ENCODE results near the gene TPI1. TPM values are rescaled to one million over a fixed set of nuclear protein-coding genes. Genes with fewer than 3 reads are reported as not detected.

The TPI1 gene
- total RNA-seq, 4 donors from 2014 or later: 363 to 700 (median 468) TPM

GRCh38 chr12:6832125-6832524 is 35.2 kb upstream of the TPI1 start:
- no peak for DNase-seq
- no peaks in the 10 kb centered on the region for H3K36me3 ChIP-seq
- H3K4me3 ChIP-seq (replicated peaks in 1 of 3): no peak overlapping the region
- TF ChIP-seq, protein P1, sequence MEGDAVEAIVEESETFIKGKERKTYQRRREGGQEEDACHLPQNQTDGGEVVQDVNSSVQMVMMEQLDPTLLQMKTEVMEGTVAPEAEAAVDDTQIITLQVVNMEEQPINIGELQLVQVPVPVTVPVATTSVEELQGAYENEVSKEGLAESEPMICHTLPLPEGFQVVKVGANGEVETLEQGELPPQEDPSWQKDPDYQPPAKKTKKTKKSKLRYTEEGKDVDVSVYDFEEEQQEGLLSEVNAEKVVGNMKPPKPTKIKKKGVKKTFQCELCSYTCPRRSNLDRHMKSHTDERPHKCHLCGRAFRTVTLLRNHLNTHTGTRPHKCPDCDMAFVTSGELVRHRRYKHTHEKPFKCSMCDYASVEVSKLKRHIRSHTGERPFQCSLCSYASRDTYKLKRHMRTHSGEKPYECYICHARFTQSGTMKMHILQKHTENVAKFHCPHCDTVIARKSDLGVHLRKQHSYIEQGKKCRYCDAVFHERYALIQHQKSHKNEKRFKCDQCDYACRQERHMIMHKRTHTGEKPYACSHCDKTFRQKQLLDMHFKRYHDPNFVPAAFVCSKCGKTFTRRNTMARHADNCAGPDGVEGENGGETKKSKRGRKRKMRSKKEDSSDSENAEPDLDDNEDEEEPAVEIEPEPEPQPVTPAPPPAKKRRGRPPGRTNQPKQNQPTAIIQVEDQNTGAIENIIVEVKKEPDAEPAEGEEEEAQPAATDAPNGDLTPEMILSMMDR (IDR thresholded peaks at IDR 0.05): no peak
- TF ChIP-seq POLR2A (IDR thresholded peaks at IDR 0.05): no peak
- no peaks in the 10 kb centered on the region for H3K27me3 ChIP-seq
- H3K27ac ChIP-seq: no peak overlapping the region
- H3K4me1 ChIP-seq: peaks cover 7 to 14% of the 10 kb centered on the region in 2 donors
- 93 to 98% methylated on average over 4 of the region's 4 CpGs for WGBS, 2 donors
- H3K9me3 ChIP-seq: no peaks in the 10 kb centered on the region
- intact Hi-C loops (cut with DNase I): loop anchor here (10.0 kb wide), 1 partner anchor 207 kb away; no protein-coding TSS in a partner anchor

DNA sequence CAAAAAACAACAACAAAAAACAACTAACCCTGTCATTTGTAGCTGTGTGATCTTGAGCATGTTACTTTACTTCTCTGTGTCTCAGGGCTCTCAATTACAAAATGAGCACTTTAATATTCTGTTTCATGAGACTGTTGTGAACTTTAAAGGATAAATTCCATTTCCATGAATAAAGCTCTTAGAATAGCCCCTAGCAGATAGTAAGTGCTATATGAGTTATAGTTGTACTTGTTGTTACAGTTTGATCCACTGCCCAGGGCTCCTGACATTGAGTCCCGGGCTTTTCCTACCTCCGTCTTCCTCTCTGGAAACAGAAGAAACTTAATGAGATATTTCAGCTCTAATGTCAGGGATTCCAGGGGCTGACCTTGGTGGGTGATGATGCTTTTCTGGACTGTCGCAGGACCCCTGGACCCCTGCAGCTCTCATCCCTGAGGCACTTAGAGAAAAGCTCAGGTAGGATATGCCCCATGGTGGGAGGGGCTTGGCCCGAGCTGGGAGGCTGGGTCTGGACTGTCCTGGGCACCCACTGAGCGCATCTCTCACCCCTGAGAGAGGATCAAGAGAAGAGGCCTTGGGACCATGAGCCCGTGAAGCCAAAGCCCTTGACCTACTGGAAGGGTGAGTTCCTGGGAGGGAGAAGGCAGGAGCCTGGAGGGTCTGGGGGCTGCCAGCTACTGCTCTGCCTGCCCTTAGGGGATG is 34.0 kb upstream of the TPI1 start:
- intact Hi-C loops (cut with DNase I): loop anchor here (10.0 kb wide), 1 partner anchor 209 kb away; no protein-coding TSS in a partner anchor
- Histone ChIP-seq H3K4me1 (peaks cover 0 to 5% of the 10 kb centered on the region in 2 donors), H3K36me3 (peaks cover 5 to 10% of the 10 kb centered on the region in 2 donors), H3K27me3 (no peaks in the 10 kb centered on the region), H3K27ac (no peak overlapping the region), H3K4me3 (replicated peaks in 1 of 3) (no peak overlapping the region), H3K9me3 (no peaks in the 10 kb centered on the region)
- no peak for DNase-seq
- 77 to 91% methylated on average over 5 to 6 of the region's 6 CpGs for WGBS, 2 donors
- TF ChIP-seq, protein P1 (IDR thresholded peaks at IDR 0.05): no peak
- no peak for TF ChIP-seq POLR2A (IDR thresholded peaks at IDR 0.05)

- intact Hi-C loops (cut with DNase I): loop anchor here (10.0 kb wide), 1 partner anchor 209 kb away; no protein-coding TSS in a partner anchor
- H3K4me1 ChIP-seq: peaks cover 0 to 5% of the 10 kb centered on the region in 2 donors
- H3K27ac ChIP-seq: no peak overlapping the region
- H3K36me3 ChIP-seq: peaks cover 5 to 10% of the 10 kb centered on the region in 2 donors
- no peaks in the 10 kb centered on the region for H3K27me3 ChIP-seq
- no peak for DNase-seq
- no peaks in the 10 kb centered on the region for H3K9me3 ChIP-seq
- WGBS, 2 donors: 81 to 88% methylated on average over 1 of the region's 1 CpG
- TF ChIP-seq, protein P1 (IDR thresholded peaks at IDR 0.05): no peak
- no peak for TF ChIP-seq POLR2A (IDR thresholded peaks at IDR 0.05)
- H3K4me3 ChIP-seq (replicated peaks in 1 of 3): no peak overlapping the region
Measured at GRCh38 chr12:6834254-6834653, 33.1 kb upstream of the TPI1 start.

- intact Hi-C loops (cut with DNase I): loop anchor here (10.0 kb wide), 1 partner anchor 210 kb away; no protein-coding TSS in a partner anchor
- 83 to 86% methylated on average over 5 of the region's 5 CpGs for WGBS, 2 donors
- no peaks in the 10 kb centered on the region for H3K27me3 ChIP-seq
Measured at GRCh38 chr12:6834873-6835272, 32.5 kb upstream of the TPI1 start.

More at GRCh38 chr12:6834873-6835272, 32.5 kb upstream of the TPI1 start:
- Histone ChIP-seq H3K27ac (no peak overlapping the region), H3K4me3 (replicated peaks in 1 of 3) (no peak overlapping the region), H3K36me3 (peaks cover 5 to 10% of the 10 kb centered on the region in 2 donors), H3K9me3 (no peaks in the 10 kb centered on the region), H3K4me1 (peaks cover 0 to 5% of the 10 kb centered on the region in 2 donors)
- DNase-seq: no peak
- TF ChIP-seq POLR2A (IDR thresholded peaks at IDR 0.05): no peak
- TF ChIP-seq, protein P1 (IDR thresholded peaks at IDR 0.05): no peak

Data from thyroid gland (tissue), 4 donors.